NT2/D1 (cell line): Measurements from ENCODE around the gene PHF2.

Experiments used
- DNase-seq: peaks from one replicate; pipeline ENCODE4 v3.0.0-alpha.2; 2011; ENCODE audit warnings: low read depth, low spot score
- H3K27me3 ChIP-seq: 2 replicates; pipeline ENCODE4 v1.6.0; 2011; ENCODE audit warnings: mild to moderate bottlenecking; ENCODE audit not compliant: insufficient read length, insufficient read depth
- H3K36me3 ChIP-seq: 2 replicates; pipeline ENCODE4 v1.6.1; 2011; ENCODE audit warnings: mild to moderate bottlenecking, low read length, mixed read lengths; ENCODE audit not compliant: insufficient read depth, insufficient read length
- H3K4me1 ChIP-seq: 2 replicates; pipeline ENCODE4 v1.5.1; 2011; ENCODE audit not compliant: insufficient read depth, insufficient read length
- H3K4me3 ChIP-seq: 2 replicates; pipeline ENCODE4 v1.5.1; 2011; ENCODE audit warnings: low read depth; ENCODE audit not compliant: insufficient read length
- H3K9ac ChIP-seq: 2 replicates; pipeline ENCODE4 v1.6.0; 2011; ENCODE audit warnings: low read depth; ENCODE audit not compliant: insufficient read length
- H3K9me3 ChIP-seq: 2 replicates; pipeline ENCODE4 v1.5.1; 2011; ENCODE audit warnings: mild to moderate bottlenecking, low read length; ENCODE audit not compliant: insufficient read depth
- SUZ12 ChIP-seq: IDR thresholded peaks from 2 replicates; pipeline ENCODE4 v1.6.1; 2011; ENCODE audit not compliant: insufficient read length, insufficient read depth; ENCODE audit errors: extremely low read depth
- YY1 ChIP-seq: IDR thresholded peaks from 2 replicates; pipeline ENCODE4 v1.6.1; 2011; ENCODE audit not compliant: insufficient read length, insufficient read depth
- ZNF274 ChIP-seq: IDR thresholded peaks from 2 replicates; pipeline ENCODE4 v1.6.1; 2011; ENCODE audit warnings: mild to moderate bottlenecking, low read depth, low read length

The PHF2 gene

GRCh38 chr9:93635186-93636107 lies 59.1 kb downstream of the PHF2 start:
- peaks cover 22% of the 10 kb centered on the region for H3K36me3 ChIP-seq
- peaks cover 26% of the 10 kb centered on the region for H3K9me3 ChIP-seq
- no peaks in the 10 kb centered on the region for H3K27me3 ChIP-seq
- no peak for TF ChIP-seq ZNF274
- DNase-seq, result no peak
- H3K4me1 ChIP-seq, result peaks cover 19% of the 10 kb centered on the region
- H3K9ac ChIP-seq, result no peak overlapping the region
- no peak overlapping the region for H3K4me3 ChIP-seq

- TF ChIP-seq SUZ12 (no peak), ZNF274 (no peak), YY1 (no peak)
- no peak for DNase-seq
- H3K36me3 ChIP-seq, result peaks cover 20% of the 10 kb centered on the region
These were observed 59.8 kb downstream of the PHF2 start for GRCh38 chr9:93636172-93636661.

GRCh38 chr9:93636667-93637066 lies 60.3 kb downstream of the PHF2 start:
- DNase-seq, result no peak
- TF ChIP-seq SUZ12 (no peak), YY1 (no peak), ZNF274 (no peak)
- H3K4me1 ChIP-seq, result peaks cover 11% of the 10 kb centered on the region
- no peak overlapping the region for H3K9ac ChIP-seq
- H3K4me3 ChIP-seq, result no peak overlapping the region
- H3K36me3 ChIP-seq, result peaks cover 20% of the 10 kb centered on the region
- no peaks in the 10 kb centered on the region for H3K27me3 ChIP-seq
- H3K9me3 ChIP-seq, result peaks cover 26% of the 10 kb centered on the region

More at GRCh38 chr9:93636172-93636661, 59.8 kb downstream of the PHF2 start:
- Histone ChIP-seq H3K27me3 (no peaks in the 10 kb centered on the region), H3K9ac (no peak overlapping the region), H3K4me1 (peaks cover 11% of the 10 kb centered on the region), H3K9me3 (peaks cover 26% of the 10 kb centered on the region), H3K4me3 (no peak overlapping the region)

- no peak for DNase-seq
- Histone ChIP-seq H3K27me3 (no peaks in the 10 kb centered on the region), H3K9ac (no peak overlapping the region), H3K4me3 (no peak overlapping the region), H3K36me3 (peaks cover 20% of the 10 kb centered on the region), H3K9me3 (peaks cover 26% of the 10 kb centered on the region), H3K4me1 (peaks cover 11% of the 10 kb centered on the region)
- TF ChIP-seq YY1 (no peak), SUZ12 (no peak), ZNF274 (no peak)
These were observed 61.5 kb downstream of the PHF2 start for GRCh38 chr9:93637886-93638285.

GRCh38 chr9:93640027-93640426 lies 63.6 kb downstream of the PHF2 start:
- TF ChIP-seq SUZ12 (no peak), YY1 (no peak), ZNF274 (no peak)
- Histone ChIP-seq H3K9ac (no peak overlapping the region), H3K4me3 (no peak overlapping the region), H3K4me1 (peaks cover 2% of the 10 kb centered on the region), H3K36me3 (peaks cover 24% of the 10 kb centered on the region), H3K9me3 (peaks cover 26% of the 10 kb centered on the region), H3K27me3 (no peaks in the 10 kb centered on the region)
- no peak for DNase-seq

- Histone ChIP-seq H3K27me3 (no peaks in the 10 kb centered on the region), H3K36me3 (peaks cover 18% of the 10 kb centered on the region), H3K9ac (no peak overlapping the region), H3K4me1 (peaks cover 2% of the 10 kb centered on the region), H3K4me3 (no peak overlapping the region), H3K9me3 (peaks cover 17% of the 10 kb centered on the region)
- no peak for TF ChIP-seq ZNF274
- no peak for TF ChIP-seq SUZ12
- DNase-seq, result no peak
These were observed 66.6 kb downstream of the PHF2 start for GRCh38 chr9:93642961-93643360.

GRCh38 chr9:93644397-93645088 lies 68.2 kb downstream of the PHF2 start:
- no peak for DNase-seq
- no peaks in the 10 kb centered on the region for H3K27me3 ChIP-seq
- peaks cover 3% of the 10 kb centered on the region for H3K9me3 ChIP-seq
- H3K36me3 ChIP-seq, result peaks cover 25% of the 10 kb centered on the region
- no peak overlapping the region for H3K9ac ChIP-seq
- peaks cover 4% of the 10 kb centered on the region for H3K4me1 ChIP-seq
- no peak overlapping the region for H3K4me3 ChIP-seq
- TF ChIP-seq ZNF274, result no peak
- no peak for TF ChIP-seq SUZ12
- TF ChIP-seq YY1, result no peak
